CD4-positive, alpha-beta T cell (primary cell): ENCODE measurements around the gene KCNH1. TPM values are rescaled to one million over a fixed set of nuclear protein-coding genes. Genes with fewer than 3 reads are reported as not detected.

Experiments used
- ATAC-seq: fragments of 200-7000 bp; cut with Tn5 transposase; one replicate; pipeline ENCODE4 v1.10.0; 2022; ENCODE audit warnings: mild to moderate bottlenecking; ENCODE audit not compliant: poor library complexity
- CTCF ChIA-PET: fragments of 350-600 bp; sonication (Branson Sonifier 250); formaldehyde crosslinking; loops from one replicate; lab custom pipeline; 2021; ENCODE audit warnings: antibody characterized with exemption, inconsistent platforms; lab: Charles Lee
- POLR2A ChIA-PET: fragments of 350-600 bp; sonication (Branson Sonifier 250); formaldehyde crosslinking; loops from one replicate; lab custom pipeline; 2021; ENCODE audit warnings: antibody characterized with exemption, inconsistent platforms; lab: Charles Lee
- DNase-seq, 14 experiments: peaks; one replicate each; pipeline ENCODE4 v3.0.0-alpha.2; 2013 to 2020; ENCODE audit warnings: mixed read lengths in 2 of 14
- H3K27ac ChIP-seq, 2 donors: one replicate each; pipeline versions ENCODE4 v1.5.1 to v1.7.0; 2013; ENCODE audit warnings: low read length in 2 of 2, low read depth in 1 of 2, mild to moderate bottlenecking in 1 of 2
- H3K27me3 ChIP-seq, 2 experiments: 1 replicate in 1 of 2; 2 replicates in 1 of 2; pipeline versions ENCODE4 v1.6.1 to v1.7.0; 2013; ENCODE audit warnings: low read length in 2 of 2, control low read depth in 1 of 2, mild to moderate bottlenecking in 1 of 2, moderate library complexity in 1 of 2; ENCODE audit not compliant: insufficient read depth in 2 of 2, control insufficient read depth in 1 of 2
- H3K36me3 ChIP-seq: one replicate; pipeline ENCODE4 v1.6.1; 2013; ENCODE audit warnings: low read length, control low read depth; ENCODE audit not compliant: insufficient read depth
- H3K4me1 ChIP-seq: one replicate; pipeline ENCODE4 v1.6.1; 2013; ENCODE audit warnings: low read length, control low read depth; ENCODE audit not compliant: insufficient read depth
- H3K4me3 ChIP-seq: one replicate; pipeline ENCODE4 v1.5.1; 2013; ENCODE audit warnings: mild to moderate bottlenecking, low read length, moderate library complexity
- H3K9me3 ChIP-seq, 2 experiments: 1 replicate in 1 of 2; 2 replicates in 1 of 2; pipeline versions ENCODE4 v1.6.1 to v1.7.0; 2013; ENCODE audit warnings: low read length in 2 of 2, mild to moderate bottlenecking in 2 of 2, control low read depth in 1 of 2, moderate library complexity in 1 of 2; ENCODE audit not compliant: control insufficient read depth in 1 of 2, insufficient read depth in 1 of 2
- H3K27ac Mint-ChIP-seq: one replicate; pipeline ENCODE4 v1.8.0; 2020; ENCODE audit warnings: mixed read lengths
- H3K27me3 Mint-ChIP-seq: one replicate; pipeline ENCODE4 v1.8.0; 2021; ENCODE audit warnings: mixed read lengths
- H3K36me3 Mint-ChIP-seq: one replicate; pipeline ENCODE4 v1.8.0; 2021; ENCODE audit warnings: low read depth, mixed read lengths
- H3K4me1 Mint-ChIP-seq: one replicate; pipeline ENCODE4 v1.8.0; 2021; ENCODE audit warnings: low read depth, mixed read lengths
- H3K4me3 Mint-ChIP-seq: one replicate; pipeline ENCODE4 v1.8.0; 2020; ENCODE audit warnings: mild to moderate bottlenecking, mixed read lengths
- H3K9me3 Mint-ChIP-seq: one replicate; pipeline ENCODE4 v1.8.0; 2020; ENCODE audit warnings: mixed read lengths
- CTCF ChIP-seq: fragments of 200-600 bp; IDR thresholded peaks from one replicate; pipeline ENCODE4 v1.8.0; 2022; ENCODE audit warnings: antibody characterized with exemption, mild to moderate bottlenecking
- intact Hi-C, 2 experiments: fragments of 100-400 bp; cut with DNase I in 1 of 2; cut with micrococcal nuclease in 1 of 2; formaldehyde crosslinking; loops; one replicate each; pipeline versions ENCODE4 v1.15.1 to v1.9.0; 2023 to 2025; cut with DNase I, micrococcal nuclease
- total RNA-seq, 174 experiments: library from RNA in 2 of 174; stranded (reverse) in 2 of 174; gene quantifications; one replicate each; pipeline ENCODE4 v1.2.3 and lab custom pipeline; 2021 to 2026

The KCNH1 gene
- total RNA-seq, 2 experiments from 2014 or later, result not detected

DNA sequence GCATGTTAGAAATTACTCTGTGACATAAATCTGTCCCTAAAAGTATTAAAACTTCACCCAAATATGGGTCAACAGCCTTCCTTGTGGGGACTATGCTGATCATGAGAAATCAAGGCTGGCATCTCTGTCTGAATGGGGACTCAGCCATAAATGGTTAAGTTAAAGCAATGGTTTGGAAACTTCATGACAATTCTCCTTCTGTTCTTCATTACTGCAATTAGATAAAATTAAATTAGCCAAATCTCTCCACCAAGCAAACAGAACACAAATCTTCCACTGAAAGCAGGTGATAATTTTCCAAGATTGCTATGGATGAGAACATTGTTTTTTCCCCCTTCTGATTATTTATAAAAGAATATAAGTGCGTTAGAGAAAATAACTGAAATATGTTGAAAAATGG is 346.1 kb downstream of the KCNH1 start:
- Histone ChIP-seq H3K27ac (no peak overlapping the region), H3K27me3 (peaks cover 0 to 3% of the 10 kb centered on the region in 2 experiments), H3K36me3 (no peaks in the 10 kb centered on the region), H3K4me3 (no peak overlapping the region), H3K9me3 (no peaks in the 10 kb centered on the region), H3K4me1 (no peaks in the 10 kb centered on the region)
- no peak for DNase-seq
- Mint-ChIP-seq H3K9me3 (no peaks in the 10 kb centered on the region), H3K4me3 (no peak overlapping the region), H3K27me3 (peaks cover 12% of the 10 kb centered on the region), H3K36me3 (no peaks in the 10 kb centered on the region), H3K4me1 (no peaks in the 10 kb centered on the region), H3K27ac (no peak overlapping the region)
- intact Hi-C loops, result no loop called here
- ATAC-seq, result no peak
- TF ChIP-seq CTCF, result no peak
- ChIA-PET POLR2A (no interaction called here), CTCF (no interaction called here)

- no peaks in the 10 kb centered on the region for H3K27me3 ChIP-seq
- H3K4me3 ChIP-seq, result no peak overlapping the region
- H3K9me3 Mint-ChIP-seq, result no peaks in the 10 kb centered on the region
- H3K27ac ChIP-seq, result no peak overlapping the region
- TF ChIP-seq CTCF, result no peak
- intact Hi-C loops, result no loop called here
- no peaks in the 10 kb centered on the region for H3K36me3 Mint-ChIP-seq
- CTCF ChIA-PET, result no interaction called here
- H3K4me3 Mint-ChIP-seq, result no peak overlapping the region
- H3K4me1 Mint-ChIP-seq, result no peaks in the 10 kb centered on the region
- no peak overlapping the region for H3K27ac Mint-ChIP-seq
- POLR2A ChIA-PET, result no interaction called here
- H3K27me3 Mint-ChIP-seq, result peaks cover 11% of the 10 kb centered on the region
- no peaks in the 10 kb centered on the region for H3K9me3 ChIP-seq
- DNase-seq (no peak), ATAC-seq (no peak)
- H3K36me3 ChIP-seq, result no peaks in the 10 kb centered on the region
- H3K4me1 ChIP-seq, result no peaks in the 10 kb centered on the region
Measured at GRCh38 chr1:210786546-210786945, 347.4 kb downstream of the KCNH1 start.

DNA sequence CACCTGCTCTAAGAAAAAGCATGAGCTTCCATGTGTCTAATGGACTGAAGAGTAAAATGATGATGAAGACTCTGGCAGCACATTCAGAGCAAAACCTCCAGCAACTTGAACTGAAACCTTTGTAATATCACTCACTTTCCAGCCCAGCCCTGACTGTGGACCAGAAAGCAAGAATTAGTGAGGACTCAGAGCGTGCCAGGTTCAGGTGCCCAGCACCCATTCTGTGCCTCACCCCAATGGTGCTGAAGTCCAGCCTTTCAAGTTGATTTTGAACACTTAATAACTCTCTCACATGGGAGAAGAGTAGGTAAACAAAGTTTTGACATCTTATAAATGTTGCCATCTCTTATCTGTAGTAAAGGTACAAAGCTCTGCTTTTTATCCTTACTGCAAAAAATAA is 350.0 kb downstream of the KCNH1 start:
- TF ChIP-seq CTCF, result no peak
- no peak overlapping the region for H3K4me3 Mint-ChIP-seq
- Histone ChIP-seq H3K27ac (no peak overlapping the region), H3K9me3 (no peaks in the 10 kb centered on the region), H3K36me3 (no peaks in the 10 kb centered on the region), H3K4me3 (no peak overlapping the region), H3K4me1 (no peaks in the 10 kb centered on the region), H3K27me3 (no peaks in the 10 kb centered on the region)
- no peaks in the 10 kb centered on the region for H3K4me1 Mint-ChIP-seq
- DNase-seq (no peak), ATAC-seq (no peak)
- intact Hi-C loops, result no loop called here
- ChIA-PET CTCF (no interaction called here), POLR2A (no interaction called here)
- no peaks in the 10 kb centered on the region for H3K36me3 Mint-ChIP-seq
- H3K27me3 Mint-ChIP-seq, result no peaks in the 10 kb centered on the region
- no peaks in the 10 kb centered on the region for H3K9me3 Mint-ChIP-seq
- no peak overlapping the region for H3K27ac Mint-ChIP-seq
